Daoy (cell line): ENCODE results near the gene GRIK2. TPM values are rescaled to one million over a fixed set of nuclear protein-coding genes. Genes with fewer than 3 reads are reported as not detected.
"Not testable (repeated sequence)": the region's sequence is repeated elsewhere in the genome, so short reads cannot be mapped to it uniquely, and the experiment has no call there.

ENCODE experiments used
- DNase-seq: peaks from one replicate; pipeline ENCODE4 v3.0.0-alpha.2; 2015; ENCODE audit warnings: low read depth
- total RNA-seq: library from RNA; depleted of rRNA; stranded (reverse); fragments of >200 nt; shearing (Covaris generic); gene quantifications from 2 replicates; pipeline ENCODE4 v1.2.3, GENCODE V29; 2014; rRNA removed

The GRIK2 gene
- not detected in 2 replicates for total RNA-seq

GRCh38 chr6:101393251-101393828, at the start of gene GRIK2:
GRIK2 (plus strand) TSS chr6:101393708.
- DNase-seq: no peak

- DNase-seq: no peak
Observed at GRCh38 chr6:101344885-101345284, 48.6 kb upstream of the GRIK2 start.

- no peak for DNase-seq
Observed at GRCh38 chr6:101348816-101349215, 44.7 kb upstream of the GRIK2 start.

- not testable (repeated sequence) for DNase-seq
Observed at GRCh38 chr6:101350631-101351030, 42.9 kb upstream of the GRIK2 start.

GRCh38 chr6:101351173-101351572, 42.3 kb upstream of the GRIK2 start:
- DNase-seq: no peak

- no peak for DNase-seq
Observed at GRCh38 chr6:101352316-101352715, 41.2 kb upstream of the GRIK2 start.

- DNase-seq: no peak
Observed at GRCh38 chr6:101365181-101365580, 28.3 kb upstream of the GRIK2 start.

GRCh38 chr6:101379926-101380325, 13.6 kb upstream of the GRIK2 start:
- no peak for DNase-seq

- DNase-seq: no peak
Observed at GRCh38 chr6:101380897-101381630, 12.4 kb upstream of the GRIK2 start.

- DNase-seq: not testable (repeated sequence)
Observed at GRCh38 chr6:101383747-101384146, 9.8 kb upstream of the GRIK2 start.

GRCh38 chr6:101386982-101387381, 6.5 kb upstream of the GRIK2 start:
- no peak for DNase-seq

- DNase-seq: no peak
Observed at GRCh38 chr6:101391772-101392585, 1.5 kb upstream of the GRIK2 start.

GRCh38 chr6:101392586-101393230, 800 bp upstream of the GRIK2 start:
- no peak for DNase-seq

GRCh38 chr6:101393829-101394251, 332 bp downstream of the GRIK2 start:
- DNase-seq: no peak

GRCh38 chr6:101394936-101395335, 1.4 kb downstream of the GRIK2 start:
- DNase-seq: no peak

- no peak for DNase-seq
Observed at GRCh38 chr6:101395345-101395744, 1.8 kb downstream of the GRIK2 start.

- peak; percentile 4 for DNase-seq
Observed at GRCh38 chr6:101396548-101397173, 3.2 kb downstream of the GRIK2 start.

- no peak for DNase-seq
Observed at GRCh38 chr6:101397199-101397598, 3.7 kb downstream of the GRIK2 start.

- DNase-seq: no peak
Observed at GRCh38 chr6:101398716-101399615, 5.5 kb downstream of the GRIK2 start.

- DNase-seq: no peak
Observed at GRCh38 chr6:101399616-101400162, 6.2 kb downstream of the GRIK2 start.
